CD4-positive, alpha-beta T cell treated with Interleukin-21 for 1 hour (primary cell): Measurements from ENCODE around the gene HSD3B7.
"Not testable (repeated sequence)": the region's sequence is repeated elsewhere in the genome, so short reads cannot be mapped to it uniquely, and the experiment has no call there.

Source experiments
- DNase-seq: peaks from one replicate; pipeline ENCODE4 v3.0.0-alpha.2; 2020

Gene HSD3B7

GRCh38 chr16:30984669-30985400 lies at the start of gene HSD3B7:
TSS of gene HSD3B7 (plus strand) at chr16:30985207. CDS start at chr16:30985659, 452 bp downstream.
- peak; percentile 78 for DNase-seq

- no peak for DNase-seq
Observed at GRCh38 chr16:30937692-30938091, 47.3 kb upstream of the HSD3B7 start.

- not testable (repeated sequence) for DNase-seq
Observed at GRCh38 chr16:30939571-30939970, 45.4 kb upstream of the HSD3B7 start.

- peak; percentile 74 for DNase-seq
Observed at GRCh38 chr16:30941600-30942425, 43.2 kb upstream of the HSD3B7 start.

GRCh38 chr16:30942426-30942806 lies 42.6 kb upstream of the HSD3B7 start:
- DNase-seq: no peak

- no peak for DNase-seq
Observed at GRCh38 chr16:30944352-30944751, 40.7 kb upstream of the HSD3B7 start.

- no peak for DNase-seq
Observed at GRCh38 chr16:30946671-30947540, 38.1 kb upstream of the HSD3B7 start.

GRCh38 chr16:30947541-30947858 lies 37.5 kb upstream of the HSD3B7 start:
- DNase-seq: no peak

- peak; percentile 39 for DNase-seq
Observed at GRCh38 chr16:30947859-30948666, 36.9 kb upstream of the HSD3B7 start.

GRCh38 chr16:30948667-30949649 lies 36.0 kb upstream of the HSD3B7 start, which contains the start of gene ORAI3:
TSS of gene ORAI3 (plus strand) at chr16:30949068. CDS start at chr16:30949290, 222 bp downstream.
- DNase-seq: peak; percentile 42

GRCh38 chr16:30949650-30950515 lies 35.1 kb upstream of the HSD3B7 start:
- peak; percentile 28 for DNase-seq

- DNase-seq: no peak
Observed at GRCh38 chr16:30950516-30951065, 34.4 kb upstream of the HSD3B7 start.

- DNase-seq: no peak
Observed at GRCh38 chr16:30951193-30951592, 33.8 kb upstream of the HSD3B7 start.

GRCh38 chr16:30951750-30952149 lies 33.3 kb upstream of the HSD3B7 start:
- DNase-seq: no peak

GRCh38 chr16:30953111-30953510 lies 31.9 kb upstream of the HSD3B7 start:
- no peak for DNase-seq

- peak; percentile 73 for DNase-seq
Observed at GRCh38 chr16:30953511-30954124, 31.4 kb upstream of the HSD3B7 start.

- no peak for DNase-seq
Observed at GRCh38 chr16:30954993-30955392, 30.0 kb upstream of the HSD3B7 start.

- DNase-seq: peak; percentile 87
Observed at GRCh38 chr16:30956601-30957455, 28.2 kb upstream of the HSD3B7 start.
